ENCODE data around the gene ABCC3.
A peak's percentile ranks its signal among the peaks of the same experiment; 100 is the strongest.

ABCC3 gene

DNA sequence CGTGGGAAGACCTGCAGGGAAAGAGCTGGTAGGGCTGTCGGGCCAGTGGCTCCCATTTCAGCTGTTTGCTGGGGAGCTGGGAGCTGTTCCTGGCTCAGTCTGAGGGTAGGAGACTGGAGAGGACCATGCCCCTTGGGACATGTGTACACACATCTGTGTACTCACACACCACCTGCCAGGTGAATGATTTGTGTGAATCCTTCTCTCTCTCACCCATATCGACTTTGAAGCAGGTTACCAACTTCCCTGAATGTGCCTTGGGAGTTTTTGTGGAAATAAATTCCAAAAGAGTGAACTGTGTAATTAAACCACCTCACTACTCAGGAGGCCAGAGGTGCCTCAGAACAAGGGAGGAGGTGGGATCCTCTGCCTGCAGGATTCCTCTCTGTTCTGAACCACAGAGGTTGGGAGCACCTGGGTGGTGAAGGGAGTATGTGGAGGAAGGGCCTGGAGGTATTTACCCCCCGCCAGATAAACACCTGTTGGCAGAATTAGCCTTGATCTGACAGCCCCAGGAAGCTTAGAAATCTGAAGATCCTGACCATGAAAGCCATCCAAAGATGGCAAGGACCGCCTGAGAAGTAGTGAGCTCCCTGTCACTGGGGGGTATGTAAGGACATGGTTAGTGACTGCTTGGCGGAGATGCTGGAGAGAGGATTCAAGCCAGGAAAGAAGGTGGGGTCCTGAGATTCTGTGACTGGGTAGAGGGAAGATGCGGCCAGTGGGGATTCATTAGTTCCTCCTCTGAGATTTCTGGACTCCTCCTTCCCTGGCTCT, 3.3 kb downstream of the ABCC3 start:
- Histone ChIP-seq H3K4me1 (peaks cover 30% of the 10 kb centered on the region), H3K36me3 (no peaks in the 10 kb centered on the region), H3K27me3 (peaks cover 14% of the 10 kb centered on the region), H3K9me3 (no peaks in the 10 kb centered on the region), H3K4me3 (ENCODE audit: low read depth, low read length) (no peak overlapping the region)
- TF ChIP-seq, protein P1, sequence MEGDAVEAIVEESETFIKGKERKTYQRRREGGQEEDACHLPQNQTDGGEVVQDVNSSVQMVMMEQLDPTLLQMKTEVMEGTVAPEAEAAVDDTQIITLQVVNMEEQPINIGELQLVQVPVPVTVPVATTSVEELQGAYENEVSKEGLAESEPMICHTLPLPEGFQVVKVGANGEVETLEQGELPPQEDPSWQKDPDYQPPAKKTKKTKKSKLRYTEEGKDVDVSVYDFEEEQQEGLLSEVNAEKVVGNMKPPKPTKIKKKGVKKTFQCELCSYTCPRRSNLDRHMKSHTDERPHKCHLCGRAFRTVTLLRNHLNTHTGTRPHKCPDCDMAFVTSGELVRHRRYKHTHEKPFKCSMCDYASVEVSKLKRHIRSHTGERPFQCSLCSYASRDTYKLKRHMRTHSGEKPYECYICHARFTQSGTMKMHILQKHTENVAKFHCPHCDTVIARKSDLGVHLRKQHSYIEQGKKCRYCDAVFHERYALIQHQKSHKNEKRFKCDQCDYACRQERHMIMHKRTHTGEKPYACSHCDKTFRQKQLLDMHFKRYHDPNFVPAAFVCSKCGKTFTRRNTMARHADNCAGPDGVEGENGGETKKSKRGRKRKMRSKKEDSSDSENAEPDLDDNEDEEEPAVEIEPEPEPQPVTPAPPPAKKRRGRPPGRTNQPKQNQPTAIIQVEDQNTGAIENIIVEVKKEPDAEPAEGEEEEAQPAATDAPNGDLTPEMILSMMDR (IDR thresholded peaks at IDR 0.05; ENCODE audit: low read depth, low read length): no peak
- no peak for DNase-seq

DNA sequence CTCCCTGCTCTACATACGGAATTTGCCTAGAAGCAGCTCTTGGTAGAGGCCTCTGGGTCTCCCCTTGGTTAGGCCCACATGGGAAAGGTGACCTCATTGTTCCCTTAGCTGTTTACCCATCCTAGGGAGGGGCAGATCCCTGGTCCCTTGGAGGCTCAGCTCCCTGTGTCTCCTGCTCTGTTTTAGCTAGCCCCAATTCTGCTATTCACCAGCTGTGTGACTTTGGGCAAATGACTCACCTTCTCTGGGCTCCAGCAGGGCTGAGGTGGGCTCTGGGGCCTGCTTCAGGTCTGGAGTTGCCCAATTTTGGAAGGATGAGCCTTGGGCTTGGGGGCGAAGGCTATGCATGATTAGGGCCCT, 3.9 kb downstream of the ABCC3 start:
- TF ChIP-seq, protein P1 (IDR thresholded peaks at IDR 0.05; ENCODE audit: low read depth, low read length): no peak
- Histone ChIP-seq H3K27me3 (peaks cover 14% of the 10 kb centered on the region), H3K36me3 (no peaks in the 10 kb centered on the region), H3K4me1 (peaks cover 31% of the 10 kb centered on the region), H3K4me3 (ENCODE audit: low read depth, low read length) (no peak overlapping the region), H3K9me3 (no peaks in the 10 kb centered on the region)
- DNase-seq: no peak

DNA sequence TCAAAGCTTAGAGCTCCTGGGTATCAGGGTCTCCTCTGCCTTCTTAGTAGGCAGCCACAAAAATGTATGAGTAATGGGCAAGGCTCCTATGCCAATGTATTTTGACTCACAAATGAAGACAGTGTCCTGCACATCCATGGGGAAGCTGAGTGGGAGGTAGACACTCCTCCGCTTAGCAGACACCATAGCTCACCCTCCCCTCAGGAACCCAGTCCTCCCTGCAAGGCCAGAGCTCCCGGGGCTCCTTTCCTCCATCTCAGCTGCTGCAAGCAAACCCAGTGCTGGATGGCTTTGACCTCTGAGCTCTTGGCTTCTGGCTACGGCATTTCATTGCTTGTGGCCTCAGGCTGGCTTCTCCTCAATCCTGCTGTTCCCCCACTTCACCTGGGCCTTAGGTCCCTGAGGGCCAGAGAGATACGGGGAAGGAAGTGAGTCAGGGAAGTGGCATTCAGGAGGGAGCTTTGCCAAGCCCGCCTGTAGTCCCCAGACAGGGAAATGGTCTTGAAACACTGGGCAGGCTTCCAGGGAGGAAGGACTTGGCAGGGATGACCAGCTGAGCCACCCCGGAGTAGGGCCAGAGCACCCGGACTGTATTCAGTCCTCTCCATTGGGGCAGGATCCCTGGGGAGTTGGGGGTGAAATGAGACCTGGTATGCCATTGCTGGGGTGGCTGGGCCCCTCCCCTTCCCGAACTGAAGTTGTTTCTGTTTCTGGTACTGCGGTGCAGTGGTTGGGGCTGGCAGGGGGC, 4.5 kb downstream of the ABCC3 start:
- H3K9me3 ChIP-seq: no peaks in the 10 kb centered on the region
- H3K36me3 ChIP-seq: no peaks in the 10 kb centered on the region
- peak; percentile 89 for DNase-seq
- H3K27me3 ChIP-seq: peaks cover 13% of the 10 kb centered on the region
- TF ChIP-seq, protein P1 (IDR thresholded peaks at IDR 0.05; ENCODE audit: low read depth, low read length): no peak
- no peak overlapping the region for H3K4me3 ChIP-seq (ENCODE audit: low read depth, low read length)
- H3K4me1 ChIP-seq: peaks cover 33% of the 10 kb centered on the region

DNA sequence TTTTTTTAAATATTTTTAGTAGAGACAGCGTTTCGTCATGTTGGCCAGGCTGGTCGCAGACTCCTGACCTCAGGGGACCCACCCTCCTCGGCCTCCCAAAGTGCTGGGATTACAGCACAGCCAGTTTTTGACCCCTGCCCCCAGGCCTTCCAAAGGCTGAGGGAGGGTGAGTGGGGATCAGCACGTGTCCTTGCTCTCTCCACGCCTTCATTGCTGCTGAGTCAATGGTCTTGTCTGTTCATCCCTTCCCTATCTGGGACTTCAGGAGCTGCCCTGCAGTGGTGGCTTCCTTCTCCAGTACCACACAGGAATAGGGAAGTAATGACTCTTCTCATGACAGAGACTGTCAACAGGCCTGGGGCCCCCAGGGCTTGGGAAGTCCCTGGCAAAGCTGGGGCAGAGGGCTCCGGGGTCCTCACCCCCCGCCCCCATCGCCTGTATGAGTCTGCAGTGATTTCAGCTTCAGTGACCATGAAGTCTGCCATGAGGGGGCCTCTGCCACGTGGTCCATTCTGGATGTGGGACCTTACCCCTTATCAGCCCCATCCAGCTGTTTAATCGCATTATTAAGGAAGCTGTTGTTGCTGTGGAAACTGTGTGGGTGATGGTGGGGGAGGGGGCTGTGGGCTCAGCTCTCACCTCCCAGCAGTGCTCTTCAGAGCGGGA, 6.1 kb downstream of the ABCC3 start:
- no peaks in the 10 kb centered on the region for H3K27me3 ChIP-seq
- no peaks in the 10 kb centered on the region for H3K9me3 ChIP-seq
- peak; percentile 39 for DNase-seq
- TF ChIP-seq, protein P1 (IDR thresholded peaks at IDR 0.05; ENCODE audit: low read depth, low read length): no peak
- no peaks in the 10 kb centered on the region for H3K36me3 ChIP-seq
- H3K4me1 ChIP-seq: peaks cover 33% of the 10 kb centered on the region
- no peak overlapping the region for H3K4me3 ChIP-seq (ENCODE audit: low read depth, low read length)

DNA sequence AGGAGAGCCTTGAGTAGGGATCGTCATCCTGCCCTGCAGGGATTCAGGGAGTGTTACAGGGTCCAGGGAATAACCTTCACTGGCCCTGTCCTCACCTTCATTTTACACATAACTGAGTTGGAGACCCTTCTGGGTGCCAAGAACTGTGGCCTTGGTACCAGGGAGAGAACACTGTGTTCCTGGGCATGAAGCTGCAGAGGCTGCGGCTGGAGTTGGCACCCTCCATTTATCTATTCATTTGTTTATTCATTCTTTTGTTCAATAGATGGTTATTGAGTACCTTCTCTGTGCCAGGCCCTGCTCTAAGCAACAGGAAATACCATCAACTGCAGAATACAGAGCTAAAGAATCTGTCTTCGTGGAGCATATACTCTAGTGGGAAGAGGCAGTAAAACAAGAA, 6.7 kb downstream of the ABCC3 start:
- Histone ChIP-seq H3K36me3 (no peaks in the 10 kb centered on the region), H3K4me1 (peaks cover 33% of the 10 kb centered on the region), H3K4me3 (ENCODE audit: low read depth, low read length) (no peak overlapping the region), H3K27me3 (no peaks in the 10 kb centered on the region), H3K9me3 (no peaks in the 10 kb centered on the region)
- DNase-seq: no peak
- TF ChIP-seq, protein P1 (IDR thresholded peaks at IDR 0.05; ENCODE audit: low read depth, low read length): no peak
